Osteoblast (primary cell): ENCODE data around the gene ZNF697. TPM values are rescaled to one million over a fixed set of nuclear protein-coding genes. Genes with fewer than 3 reads are reported as not detected.

ENCODE experiments used
- DNase-seq: peaks from one replicate; pipeline ENCODE4 v3.0.0; 2011; ENCODE audit warnings: low spot score, mixed read lengths; ENCODE audit not compliant: insufficient read length; ENCODE audit errors: missing footprints
- H2AFZ ChIP-seq: 2 replicates; pipeline ENCODE4 v1.6.0; 2011; ENCODE audit warnings: mild to moderate bottlenecking, low read length
- H3K27ac ChIP-seq: 2 replicates; pipeline ENCODE4 v1.5.1; 2011; ENCODE audit warnings: mild to moderate bottlenecking, low read depth, low read length, moderate library complexity
- H3K27me3 ChIP-seq: 2 replicates; pipeline ENCODE4 v1.6.0; 2012; ENCODE audit warnings: mild to moderate bottlenecking, control low read depth, inconsistent platforms, low read length, moderate library complexity; ENCODE audit not compliant: insufficient read depth
- H3K36me3 ChIP-seq: 2 replicates; pipeline ENCODE4 v1.5.1; 2011; ENCODE audit warnings: mild to moderate bottlenecking, low read length, control low read depth, moderate library complexity; ENCODE audit not compliant: insufficient read depth
- H3K4me1 ChIP-seq: 2 replicates; pipeline ENCODE4 v1.5.1; 2011; ENCODE audit warnings: mild to moderate bottlenecking, low read length, control low read depth, moderate library complexity; ENCODE audit not compliant: insufficient read depth
- H3K4me2 ChIP-seq: 2 replicates; pipeline ENCODE4 v1.6.0; 2011; ENCODE audit warnings: mild to moderate bottlenecking, low read length; ENCODE audit not compliant: insufficient read depth
- H3K4me3 ChIP-seq: fragments of 200-600 bp; sonication (generic); 3 replicates; pipeline ENCODE4 v1.5.1; 2012; ENCODE audit warnings: mild to moderate bottlenecking, low read length, inconsistent platforms; ENCODE audit not compliant: insufficient read depth
- H3K79me2 ChIP-seq: 2 replicates; pipeline ENCODE4 v1.6.0; 2012; ENCODE audit warnings: mild to moderate bottlenecking, low read length, control low read depth, inconsistent platforms; ENCODE audit not compliant: insufficient read depth
- H3K9me3 ChIP-seq: 2 replicates; pipeline ENCODE4 v1.5.1; 2011; ENCODE audit warnings: low read depth, low read length, control low read depth
- H4K20me1 ChIP-seq: 2 replicates; pipeline ENCODE4 v1.6.0; 2012; ENCODE audit warnings: mild to moderate bottlenecking, low read length, control low read depth; ENCODE audit not compliant: insufficient read depth
- CTCF ChIP-seq: IDR thresholded peaks from 2 replicates; pipeline ENCODE4 v1.5.1; 2011; ENCODE audit warnings: mild to moderate bottlenecking, low read depth, low read length, moderate library complexity; ENCODE audit errors: extremely low read depth
- total RNA-seq: library from RNA; depleted of rRNA; stranded (reverse); fragments of >200 nt; gene quantifications from 2 replicates; pipeline ENCODE4 v1.2.3, GENCODE V29; 2012

ZNF697 gene
- total RNA-seq, 1 donor: 6.5 TPM

GRCh38 chr1:119660253-119661083, 12.4 kb upstream of the ZNF697 start:
- DNase-seq: no peak
- no peak overlapping the region for H3K4me3 ChIP-seq
- H3K79me2 ChIP-seq: no peaks in the 10 kb centered on the region
- no peak overlapping the region for H2AFZ ChIP-seq
- H3K4me1 ChIP-seq: no peaks in the 10 kb centered on the region
- H3K27me3 ChIP-seq: no peaks in the 10 kb centered on the region
- no peak overlapping the region for H3K27ac ChIP-seq
- H3K9me3 ChIP-seq: no peaks in the 10 kb centered on the region
- no peaks in the 10 kb centered on the region for H4K20me1 ChIP-seq
- no peaks in the 10 kb centered on the region for H3K36me3 ChIP-seq
- H3K4me2 ChIP-seq: no peak overlapping the region
- TF ChIP-seq CTCF: no peak

GRCh38 chr1:119659628-119660027, 11.6 kb upstream of the ZNF697 start:
- no peak for DNase-seq
- H3K4me3 ChIP-seq: no peak overlapping the region

GRCh38 chr1:119656410-119656955, 8.4 kb upstream of the ZNF697 start:
- Histone ChIP-seq H3K9me3 (no peaks in the 10 kb centered on the region), H3K4me2 (no peak overlapping the region), H3K4me3 (no peak overlapping the region), H3K36me3 (no peaks in the 10 kb centered on the region), H3K79me2 (no peaks in the 10 kb centered on the region), H3K4me1 (peaks cover 13% of the 10 kb centered on the region), H3K27ac (no peak overlapping the region), H4K20me1 (no peaks in the 10 kb centered on the region), H3K27me3 (no peaks in the 10 kb centered on the region), H2AFZ (no peak overlapping the region)
- DNase-seq: no peak
- no peak for TF ChIP-seq CTCF

More at GRCh38 chr1:119659628-119660027, 11.6 kb upstream of the ZNF697 start:
- Histone ChIP-seq H3K27ac (no peak overlapping the region), H3K27me3 (no peaks in the 10 kb centered on the region), H3K4me1 (peaks cover under 1% of the 10 kb centered on the region), H3K79me2 (no peaks in the 10 kb centered on the region), H3K36me3 (no peaks in the 10 kb centered on the region), H3K4me2 (no peak overlapping the region), H4K20me1 (no peaks in the 10 kb centered on the region), H3K9me3 (no peaks in the 10 kb centered on the region), H2AFZ (peak overlapping the region; percentile 19)
- TF ChIP-seq CTCF: no peak

- Histone ChIP-seq H3K4me1 (peaks cover 13% of the 10 kb centered on the region), H3K9me3 (no peaks in the 10 kb centered on the region), H3K27ac (no peak overlapping the region), H2AFZ (peak overlapping the region; percentile 39), H3K4me2 (peak overlapping the region; percentile 42), H3K4me3 (no peak overlapping the region), H3K36me3 (no peaks in the 10 kb centered on the region), H3K27me3 (peaks cover 3% of the 10 kb centered on the region), H3K79me2 (no peaks in the 10 kb centered on the region), H4K20me1 (no peaks in the 10 kb centered on the region)
- DNase-seq: no peak
- TF ChIP-seq CTCF: no peak
Measured at GRCh38 chr1:119655154-119655553, 7.1 kb upstream of the ZNF697 start.
